Measurements from ENCODE around the gene METTL17.
"Not testable (repeated sequence)": the region's sequence is repeated elsewhere in the genome, so short reads cannot be mapped to it uniquely, and the experiment has no call there.

The METTL17 gene, protein sequence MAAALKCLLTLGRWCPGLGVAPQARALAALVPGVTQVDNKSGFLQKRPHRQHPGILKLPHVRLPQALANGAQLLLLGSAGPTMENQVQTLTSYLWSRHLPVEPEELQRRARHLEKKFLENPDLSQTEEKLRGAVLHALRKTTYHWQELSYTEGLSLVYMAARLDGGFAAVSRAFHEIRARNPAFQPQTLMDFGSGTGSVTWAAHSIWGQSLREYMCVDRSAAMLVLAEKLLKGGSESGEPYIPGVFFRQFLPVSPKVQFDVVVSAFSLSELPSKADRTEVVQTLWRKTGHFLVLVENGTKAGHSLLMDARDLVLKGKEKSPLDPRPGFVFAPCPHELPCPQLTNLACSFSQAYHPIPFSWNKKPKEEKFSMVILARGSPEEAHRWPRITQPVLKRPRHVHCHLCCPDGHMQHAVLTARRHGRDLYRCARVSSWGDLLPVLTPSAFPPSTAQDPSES

DNA sequence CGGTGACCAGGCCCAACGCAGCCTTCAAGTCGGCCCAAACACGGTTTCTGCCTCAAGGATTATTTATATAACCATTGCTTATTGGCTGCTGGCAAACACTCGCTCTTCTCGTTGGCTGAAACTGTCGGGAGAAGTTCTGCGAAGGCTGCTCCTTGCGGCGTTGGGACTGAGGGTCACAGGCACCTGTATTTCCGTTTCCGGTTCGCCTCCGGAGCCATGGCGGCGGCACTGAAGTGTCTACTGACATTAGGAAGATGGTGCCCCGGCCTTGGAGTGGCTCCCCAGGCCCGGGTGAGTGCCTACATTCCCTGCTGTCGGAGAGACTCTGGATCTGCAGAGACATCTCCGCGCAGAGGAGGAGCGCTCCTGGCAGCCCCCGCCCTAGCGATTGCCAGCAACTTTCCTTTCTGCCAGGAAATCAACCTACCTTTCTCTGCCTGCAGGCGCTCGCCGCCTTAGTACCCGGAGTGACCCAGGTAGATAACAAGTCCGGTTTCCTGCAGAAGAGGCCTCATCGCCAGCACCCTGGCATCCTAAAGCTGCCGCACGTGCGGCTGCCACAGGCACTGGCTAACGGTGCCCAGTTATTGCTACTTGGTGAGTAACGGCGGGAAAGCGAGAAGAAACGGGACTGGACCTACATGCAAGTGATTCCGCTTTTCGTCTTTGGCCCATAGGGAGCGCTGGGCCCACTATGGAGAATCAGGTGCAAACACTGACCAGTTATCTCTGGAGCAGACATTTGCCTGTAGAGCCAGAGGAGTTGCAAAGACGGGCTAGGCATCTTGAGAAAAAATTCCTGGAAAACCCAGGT is at the start of gene METTL17:
TSS of gene METTL17 (plus strand) at position 194 of the 814 bp plus-strand sequence. CDS start at position 217, 23 bp downstream.
- TF ChIP-seq, protein P1, sequence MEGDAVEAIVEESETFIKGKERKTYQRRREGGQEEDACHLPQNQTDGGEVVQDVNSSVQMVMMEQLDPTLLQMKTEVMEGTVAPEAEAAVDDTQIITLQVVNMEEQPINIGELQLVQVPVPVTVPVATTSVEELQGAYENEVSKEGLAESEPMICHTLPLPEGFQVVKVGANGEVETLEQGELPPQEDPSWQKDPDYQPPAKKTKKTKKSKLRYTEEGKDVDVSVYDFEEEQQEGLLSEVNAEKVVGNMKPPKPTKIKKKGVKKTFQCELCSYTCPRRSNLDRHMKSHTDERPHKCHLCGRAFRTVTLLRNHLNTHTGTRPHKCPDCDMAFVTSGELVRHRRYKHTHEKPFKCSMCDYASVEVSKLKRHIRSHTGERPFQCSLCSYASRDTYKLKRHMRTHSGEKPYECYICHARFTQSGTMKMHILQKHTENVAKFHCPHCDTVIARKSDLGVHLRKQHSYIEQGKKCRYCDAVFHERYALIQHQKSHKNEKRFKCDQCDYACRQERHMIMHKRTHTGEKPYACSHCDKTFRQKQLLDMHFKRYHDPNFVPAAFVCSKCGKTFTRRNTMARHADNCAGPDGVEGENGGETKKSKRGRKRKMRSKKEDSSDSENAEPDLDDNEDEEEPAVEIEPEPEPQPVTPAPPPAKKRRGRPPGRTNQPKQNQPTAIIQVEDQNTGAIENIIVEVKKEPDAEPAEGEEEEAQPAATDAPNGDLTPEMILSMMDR (IDR thresholded peaks at IDR 0.05; ENCODE audit: low read depth, low read length), result peak; percentile 29
- DNase-seq (ENCODE audit: extremely low read depth, low read depth), result peak; percentile 94

GRCh38 chr14:20945146-20945545 is 44.6 kb upstream of the METTL17 start:
- not testable (repeated sequence) for DNase-seq (ENCODE audit: extremely low read depth, low read depth)

DNA sequence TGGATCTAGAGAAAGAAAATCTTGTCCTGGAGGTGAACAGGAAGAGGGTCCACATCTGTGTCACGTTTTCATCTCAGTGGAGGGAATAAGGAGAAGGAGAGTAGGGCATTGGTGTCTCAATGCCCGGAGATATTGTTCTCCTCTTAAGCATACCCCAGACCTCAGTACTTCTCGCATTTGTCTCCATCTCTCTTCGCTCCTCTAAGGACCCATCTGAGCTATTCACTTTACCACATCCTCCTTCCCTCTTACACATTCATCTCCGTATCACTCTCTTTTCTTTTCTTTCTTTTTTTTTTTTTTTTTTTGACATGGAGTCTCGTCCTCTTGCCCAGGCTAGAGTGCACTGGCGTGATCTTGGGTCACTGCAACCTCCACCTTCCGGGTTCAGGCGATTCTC is 43.1 kb upstream of the METTL17 start:
- not testable (repeated sequence) for DNase-seq (ENCODE audit: extremely low read depth, low read depth)

GRCh38 chr14:20954736-20955537 is 34.8 kb upstream of the METTL17 start, which contains the start of gene RNASE2:
Gene RNASE2, plus strand, starts transcription at chr14:20955487. Its CDS starts 285 bp downstream, at chr14:20955772.
- DNase-seq (ENCODE audit: extremely low read depth, low read depth), result not testable (repeated sequence)

- DNase-seq (ENCODE audit: extremely low read depth, low read depth), result not testable (repeated sequence)
These were observed 34.3 kb upstream of the METTL17 start for GRCh38 chr14:20955538-20955873.

DNA sequence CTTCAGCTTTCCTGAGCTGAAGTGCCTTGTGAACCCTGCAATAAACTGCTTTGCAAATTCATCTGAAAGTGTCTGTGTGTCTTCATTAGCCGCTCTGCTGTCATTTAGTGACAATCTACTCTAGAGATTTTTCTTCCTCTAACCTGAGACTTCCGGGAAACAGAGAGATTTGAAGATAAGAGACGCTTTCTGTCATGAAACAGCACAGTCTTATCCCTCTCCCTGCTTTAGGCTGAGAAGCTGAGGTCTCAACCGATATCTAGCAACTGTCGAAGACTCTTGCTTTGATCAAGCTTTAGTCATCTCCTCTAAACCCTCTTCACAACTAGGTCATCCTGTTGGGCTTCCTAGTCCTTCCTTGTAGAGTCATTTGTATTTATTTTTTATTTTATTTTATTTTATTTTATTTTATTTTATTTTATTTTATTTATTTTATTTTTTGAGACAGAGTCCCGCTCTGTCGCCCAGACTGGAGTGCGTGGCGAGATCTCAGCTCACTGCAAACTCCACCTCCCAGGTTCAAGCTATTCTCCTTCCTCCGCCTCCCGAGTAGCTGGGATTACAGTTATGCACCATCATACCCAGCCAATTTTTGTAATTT is 33.3 kb upstream of the METTL17 start:
- TF ChIP-seq, protein P1 (IDR thresholded peaks at IDR 0.05; ENCODE audit: low read depth, low read length), result no peak
- no peak for DNase-seq (ENCODE audit: extremely low read depth, low read depth)

GRCh38 chr14:20958946-20959345 is 30.8 kb upstream of the METTL17 start:
- not testable (repeated sequence) for DNase-seq (ENCODE audit: extremely low read depth, low read depth)

DNA sequence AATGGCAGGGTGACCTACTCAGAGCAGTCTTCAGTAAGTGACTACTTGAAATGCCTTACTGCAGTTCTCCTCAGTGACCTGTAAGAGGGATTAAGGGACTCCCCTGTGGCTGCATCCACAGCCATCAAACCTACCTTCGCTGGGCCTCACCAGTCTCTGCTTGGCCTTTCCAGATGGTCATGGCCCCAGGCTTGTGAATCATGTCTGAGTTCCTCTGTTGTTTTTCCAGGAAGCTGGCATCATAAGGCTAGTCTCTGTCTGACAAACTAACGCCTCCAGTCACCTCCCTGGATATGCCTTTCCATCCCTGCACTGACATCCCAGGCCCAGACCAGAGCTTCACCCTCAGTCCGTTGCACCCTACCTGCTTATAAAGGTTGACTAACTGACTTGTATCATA is 20.4 kb upstream of the METTL17 start:
- TF ChIP-seq, protein P1 (IDR thresholded peaks at IDR 0.05; ENCODE audit: low read depth, low read length), result no peak

DNA sequence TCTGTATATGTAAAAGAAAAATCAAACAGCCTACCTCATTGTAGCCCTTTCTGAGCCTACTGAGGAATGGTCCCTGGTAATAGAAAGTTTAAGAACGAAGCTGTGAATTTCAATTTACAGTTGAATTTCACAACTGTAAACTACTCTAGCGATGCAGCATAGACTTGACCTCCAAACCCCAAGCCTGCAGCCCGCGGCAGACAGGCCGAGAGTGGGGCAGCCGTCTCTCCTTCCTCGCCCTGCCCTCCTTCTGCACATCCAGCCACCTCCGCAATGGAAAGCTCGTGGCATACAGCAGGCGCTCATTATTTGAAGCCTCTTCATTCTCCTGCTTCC is 19.2 kb upstream of the METTL17 start:
- no peak for DNase-seq (ENCODE audit: extremely low read depth, low read depth)
- TF ChIP-seq, protein P1 (IDR thresholded peaks at IDR 0.05; ENCODE audit: low read depth, low read length), result no peak

More for the DNA sequence above, 20.4 kb upstream of the METTL17 start:
- no peak for DNase-seq (ENCODE audit: extremely low read depth, low read depth)
